Measurements from ENCODE around the gene RAB44. TPM values are rescaled to one million over a fixed set of nuclear protein-coding genes. Genes with fewer than 3 reads are reported as not detected.

The RAB44 gene, protein sequence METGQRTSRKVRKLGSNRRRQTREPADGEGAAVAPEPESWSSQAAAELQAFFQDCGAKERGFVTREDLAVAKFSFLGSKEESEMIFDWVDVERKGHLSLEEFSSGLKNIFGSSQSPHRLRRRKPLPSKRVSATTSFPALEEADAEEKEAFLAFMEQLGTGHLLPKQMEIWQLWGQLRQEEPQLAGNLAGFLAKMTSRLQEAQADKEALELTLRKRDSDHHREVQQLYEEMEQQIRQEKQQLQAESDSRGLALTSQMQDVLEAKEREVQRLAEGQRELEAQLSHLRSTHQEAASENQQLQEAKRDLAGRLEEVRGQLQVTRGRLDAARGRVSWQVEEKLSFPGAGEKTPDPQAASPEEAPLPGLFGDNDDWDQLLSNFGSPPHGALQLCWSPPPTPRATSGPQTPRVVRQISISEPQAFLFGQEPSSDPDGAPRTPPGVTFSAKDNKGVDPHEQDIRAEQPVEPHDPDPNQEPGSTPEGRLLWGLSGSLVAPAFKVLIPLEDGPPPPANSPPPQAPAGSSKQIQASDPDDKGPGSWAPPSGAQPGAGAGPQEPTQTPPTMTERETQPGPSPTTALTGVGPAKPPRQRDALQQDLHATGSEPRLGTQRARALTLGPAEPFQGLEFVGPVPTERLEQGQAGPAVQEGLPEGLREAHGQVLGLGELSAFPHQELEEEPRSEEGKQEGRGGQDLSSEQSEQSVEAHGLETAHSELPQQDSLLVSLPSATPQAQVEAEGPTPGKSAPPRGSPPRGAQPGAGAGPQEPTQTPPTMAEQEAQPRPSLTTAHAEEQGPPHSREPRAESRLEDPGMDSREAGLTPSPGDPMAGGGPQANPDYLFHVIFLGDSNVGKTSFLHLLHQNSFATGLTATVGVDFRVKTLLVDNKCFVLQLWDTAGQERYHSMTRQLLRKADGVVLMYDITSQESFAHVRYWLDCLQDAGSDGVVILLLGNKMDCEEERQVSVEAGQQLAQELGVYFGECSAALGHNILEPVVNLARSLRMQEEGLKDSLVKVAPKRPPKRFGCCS
- total RNA-seq, result under 1 TPM; 0.26 to 0.37 TPM
- under 1 TPM; 0.06 to 0.21 (median 0.13) TPM for polyA plus RNA-seq (ENCODE audit: insufficient read length in 6 of 6)
- long read RNA-seq, donor 1, result 0 reads
- long read RNA-seq, donor 2, result 0 reads
- long read RNA-seq, donor 3, result 0 reads
- long read RNA-seq, donor 4, result 0 reads
- long read RNA-seq, donor 5, result 0 reads
- long read RNA-seq, donor 6, result 0 reads
- long read RNA-seq, donor 7, result 0 reads
- long read RNA-seq, donor 8, result 0 reads
- long read RNA-seq, donor 9, result 0 reads
- long read RNA-seq, donor 10, partial matches to known transcripts, result 1 of 1 reads
- long read RNA-seq, donor 10, other reads (novel, unspliced or antisense), result 0 of 1 reads
- long read RNA-seq, donor 11, result 0 reads
- long read RNA-seq, donor 12, result 0 reads

DNA sequence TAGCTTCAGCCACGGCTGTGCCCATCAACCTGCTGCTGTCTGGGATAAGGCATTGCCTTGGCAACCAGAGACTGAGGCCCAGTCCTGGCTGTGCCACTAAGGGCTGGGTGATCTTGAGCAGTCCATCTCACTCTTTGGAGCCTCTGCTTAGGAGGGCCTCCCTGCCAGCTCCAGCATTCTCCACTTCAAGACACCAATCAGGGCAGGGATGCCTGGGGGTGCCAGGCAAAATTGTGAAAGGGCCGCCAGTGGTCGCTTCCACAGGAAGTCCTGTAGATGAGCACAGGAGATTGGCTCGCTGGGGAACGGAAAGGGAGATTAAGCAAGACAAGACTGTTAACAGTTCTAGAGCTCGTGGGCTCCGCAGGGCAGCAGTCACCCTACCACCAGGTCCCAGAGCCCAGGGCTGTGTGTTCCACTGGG is at the start of gene RAB44:
RAB44 (plus strand) TSS at position 346 of the 423 bp plus-strand sequence. CDS start 6,410 bp downstream, outside the sequence.
- no peaks in the 10 kb centered on the region for H3K27me3 ChIP-seq
- H3K36me3 ChIP-seq, result no peaks in the 10 kb centered on the region
- intact Hi-C loops (cut with DNase I), result no loop called here
- H3K9me3 ChIP-seq, result no peaks in the 10 kb centered on the region
- no peak for DNase-seq
- peak within 1 kb of the TSS in 1 of 2 donors; percentile 48 for H3K27ac ChIP-seq
- H3K4me1 ChIP-seq, result peaks cover 0 to 52% of the 10 kb centered on the region in 2 donors
- H3K4me3 ChIP-seq, result no peak within 1 kb of the TSS
- peak; percentile 10 for ATAC-seq
- TF ChIP-seq, protein P1, sequence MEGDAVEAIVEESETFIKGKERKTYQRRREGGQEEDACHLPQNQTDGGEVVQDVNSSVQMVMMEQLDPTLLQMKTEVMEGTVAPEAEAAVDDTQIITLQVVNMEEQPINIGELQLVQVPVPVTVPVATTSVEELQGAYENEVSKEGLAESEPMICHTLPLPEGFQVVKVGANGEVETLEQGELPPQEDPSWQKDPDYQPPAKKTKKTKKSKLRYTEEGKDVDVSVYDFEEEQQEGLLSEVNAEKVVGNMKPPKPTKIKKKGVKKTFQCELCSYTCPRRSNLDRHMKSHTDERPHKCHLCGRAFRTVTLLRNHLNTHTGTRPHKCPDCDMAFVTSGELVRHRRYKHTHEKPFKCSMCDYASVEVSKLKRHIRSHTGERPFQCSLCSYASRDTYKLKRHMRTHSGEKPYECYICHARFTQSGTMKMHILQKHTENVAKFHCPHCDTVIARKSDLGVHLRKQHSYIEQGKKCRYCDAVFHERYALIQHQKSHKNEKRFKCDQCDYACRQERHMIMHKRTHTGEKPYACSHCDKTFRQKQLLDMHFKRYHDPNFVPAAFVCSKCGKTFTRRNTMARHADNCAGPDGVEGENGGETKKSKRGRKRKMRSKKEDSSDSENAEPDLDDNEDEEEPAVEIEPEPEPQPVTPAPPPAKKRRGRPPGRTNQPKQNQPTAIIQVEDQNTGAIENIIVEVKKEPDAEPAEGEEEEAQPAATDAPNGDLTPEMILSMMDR (IDR thresholded peaks at IDR 0.05), result no peak

DNA sequence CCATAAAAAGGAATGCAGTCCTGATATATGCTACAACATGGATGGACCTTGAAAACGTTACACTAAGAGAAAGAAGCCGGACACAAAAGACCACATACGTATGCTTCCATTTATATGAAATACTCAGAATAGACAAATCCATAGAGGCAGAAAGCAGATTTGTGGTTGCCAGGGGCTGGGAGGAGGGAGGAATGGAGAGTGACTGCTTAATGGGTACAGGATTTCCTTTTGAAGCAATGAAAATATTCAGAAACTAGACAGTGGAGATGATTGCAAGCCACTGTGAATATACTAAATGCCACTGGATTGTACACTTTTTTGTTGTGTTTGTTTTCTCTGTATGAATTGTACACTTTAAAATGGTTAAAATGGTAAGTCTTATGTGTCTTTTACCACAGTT is 48.5 kb upstream of the RAB44 start:
- peaks cover 0 to 37% of the 10 kb centered on the region in 2 donors for H3K4me1 ChIP-seq
- TF ChIP-seq, protein P1 (IDR thresholded peaks at IDR 0.05), result no peak
- no peak overlapping the region for H3K27ac ChIP-seq
- no peaks in the 10 kb centered on the region for H3K27me3 ChIP-seq
- no peaks in the 10 kb centered on the region for H3K36me3 ChIP-seq
- intact Hi-C loops (cut with DNase I), result no loop called here
- no peaks in the 10 kb centered on the region for H3K9me3 ChIP-seq
- no peak for ATAC-seq
- no peak overlapping the region for H3K4me3 ChIP-seq
- no peak for DNase-seq

DNA sequence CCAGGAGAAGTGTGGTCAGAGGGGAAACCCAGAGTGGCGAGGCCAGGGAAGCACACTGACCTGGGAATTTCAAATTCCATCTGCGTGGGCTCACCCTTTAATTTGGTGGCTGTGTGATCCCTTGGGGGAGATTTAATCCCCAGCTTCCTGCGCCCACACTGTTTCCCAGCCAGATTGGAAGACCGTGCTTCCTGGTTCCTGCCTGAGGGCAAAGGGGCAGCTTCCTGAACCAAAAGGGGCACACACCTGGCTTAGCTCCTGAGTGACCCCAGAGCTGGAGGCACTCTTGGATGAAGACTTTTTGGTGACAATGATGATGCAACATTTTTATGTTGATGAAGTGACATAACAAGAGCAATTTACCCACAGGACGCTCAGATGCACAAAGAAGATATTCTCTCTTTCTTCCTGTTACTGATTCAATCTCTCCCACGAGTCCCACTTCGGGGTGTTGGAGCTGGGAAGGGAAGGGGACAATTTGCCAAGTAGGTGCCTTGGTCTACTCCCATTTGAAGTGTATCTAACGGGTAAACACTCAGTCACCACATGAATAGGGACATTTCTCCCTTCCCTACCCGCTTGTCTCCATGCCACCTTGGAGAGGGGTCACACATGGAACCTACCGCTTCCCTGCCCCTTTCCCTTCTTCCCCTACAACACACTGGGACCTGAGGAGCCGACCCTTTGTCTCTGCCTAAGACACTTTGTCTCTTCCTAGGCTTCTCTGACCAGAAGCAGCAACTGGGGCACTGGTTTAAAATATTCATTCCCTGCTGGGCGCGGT is 47.7 kb upstream of the RAB44 start:
- no peak overlapping the region for H3K4me3 ChIP-seq
- no peaks in the 10 kb centered on the region for H3K36me3 ChIP-seq
- TF ChIP-seq, protein P1 (IDR thresholded peaks at IDR 0.05), result no peak
- DNase-seq (no peak), ATAC-seq (peak; percentile 14)
- intact Hi-C loops (cut with DNase I), result no loop called here
- no peaks in the 10 kb centered on the region for H3K9me3 ChIP-seq
- H3K27ac ChIP-seq, result no peak overlapping the region
- H3K27me3 ChIP-seq, result no peaks in the 10 kb centered on the region
- H3K4me1 ChIP-seq, result peaks cover 0 to 29% of the 10 kb centered on the region in 2 donors

DNA sequence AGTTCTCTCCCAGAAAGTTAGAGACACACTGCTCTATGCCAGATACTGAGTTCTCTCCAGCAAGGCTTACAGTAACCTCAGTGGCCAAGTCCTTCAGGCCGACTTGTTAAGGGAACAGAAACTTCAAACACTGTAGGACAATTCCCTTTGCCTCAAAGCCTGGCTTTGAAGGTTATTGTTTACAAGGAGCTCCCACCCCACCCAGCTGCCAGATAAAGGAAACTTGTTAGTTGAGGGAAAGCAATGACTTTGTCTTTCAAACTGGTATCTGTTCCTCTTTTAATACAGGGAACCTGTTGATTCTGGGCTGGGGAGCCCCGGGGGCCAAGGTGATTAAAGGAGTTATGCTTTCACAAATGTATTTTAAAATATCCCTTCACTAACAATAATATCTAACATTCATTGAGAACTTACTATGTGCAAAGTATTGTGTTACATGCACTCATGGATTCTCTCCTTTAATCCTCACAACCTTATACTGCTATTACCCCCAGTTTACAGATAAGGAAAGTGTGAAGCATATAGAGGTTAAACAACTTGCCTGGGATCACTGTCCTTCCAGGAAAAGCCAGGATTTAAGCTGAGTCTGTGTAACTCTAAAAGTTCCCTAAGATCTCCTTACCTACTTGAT is 46.7 kb upstream of the RAB44 start:
- TF ChIP-seq, protein P1 (IDR thresholded peaks at IDR 0.05), result no peak
- Histone ChIP-seq H3K4me1 (peaks cover 0 to 27% of the 10 kb centered on the region in 2 donors), H3K9me3 (no peaks in the 10 kb centered on the region), H3K36me3 (no peaks in the 10 kb centered on the region), H3K27me3 (no peaks in the 10 kb centered on the region), H3K4me3 (no peak overlapping the region), H3K27ac (no peak overlapping the region)
- peak; percentile 49 for ATAC-seq
- intact Hi-C loops (cut with DNase I), result no loop called here
- DNase-seq, result no peak

Data from left lung (tissue), 14 donors.